A549 (cell line): ENCODE measurements around the gene BCL2. TPM values are rescaled to one million over a fixed set of nuclear protein-coding genes. Genes with fewer than 3 reads are reported as not detected.

ENCODE experiments used
- ATAC-seq, 2 experiments: fragments of 200-7000 bp in 1 of 2; fragments of >200 bp in 1 of 2; cut with Nextera tagmentation in 1 of 2; cut with Tn5 transposase in 1 of 2; 3 replicates each; pipeline versions ENCODE4 v1.8.0 to v1.9.1; 2018 to 2020; ENCODE audit warnings: mild to moderate bottlenecking in 1 of 2, moderate library complexity in 1 of 2
- CTCF ChIA-PET: fragments of 300-600 bp; sonication (Branson Sonifier 250); formaldehyde crosslinking; extraction: SDS; loops from one replicate; lab custom pipeline; 2021; ENCODE audit warnings: antibody characterized with exemption, inconsistent platforms; lab: Yijun Ruan, JAX
- POLR2A ChIA-PET: fragments of 350-600 bp; formaldehyde crosslinking; extraction: SDS; loops from one replicate; lab custom pipeline; 2021; ENCODE audit warnings: antibody characterized with exemption, inconsistent platforms; lab: Yijun Ruan, JAX
- DNase-seq, 2 experiments: peaks; one replicate each; pipeline versions ENCODE4 v3.0.0 to v3.0.0-alpha.2; 2011 to 2016; ENCODE audit warnings: low read depth in 1 of 2, low spot score in 1 of 2
- FAIRE-seq: peaks from 2 replicates; lab custom pipeline; 2011; peaks lifted over from hg19 to GRCh38; lab: Jason Lieb, UNC
- H3K27ac ChIP-seq, 2 experiments: fragments of >200 bp; sonication (Bioruptor Twin); formaldehyde crosslinking; 3 replicates each; pipeline ENCODE4 v1.5.1; 2016 to 2017
- H3K4me1 ChIP-seq: fragments of >200 bp; sonication (Bioruptor Twin); formaldehyde crosslinking; 3 replicates; pipeline ENCODE4 v1.6.1; 2016
- H3K4me2 ChIP-seq: fragments of >200 bp; sonication (Bioruptor Twin); formaldehyde crosslinking; 3 replicates; pipeline ENCODE4 v1.6.1; 2016
- H3K4me3 ChIP-seq: fragments of >200 bp; sonication (Bioruptor Twin); formaldehyde crosslinking; 3 replicates; pipeline ENCODE4 v1.5.1; 2016
- H3K9me3 ChIP-seq: fragments of >200 bp; sonication (Bioruptor Twin); formaldehyde crosslinking; 3 replicates; pipeline ENCODE4 v1.6.1; 2016
- CBX2 ChIP-seq: fragments of 200-600 bp; sonication (generic); IDR thresholded peaks from 2 replicates; pipeline ENCODE4 v1.6.1; 2016; ENCODE audit warnings: low read depth, mild to moderate bottlenecking, borderline replicate concordance
- CHD4 ChIP-seq: fragments of 200-600 bp; sonication (generic); IDR thresholded peaks from 2 replicates; pipeline ENCODE4 v1.6.1; 2016; ENCODE audit warnings: antibody characterized with exemption, mild to moderate bottlenecking, borderline replicate concordance
- EP300 ChIP-seq, 2 experiments: fragments of >200 bp; sonication (Bioruptor Twin); formaldehyde crosslinking; IDR thresholded peaks; 2 replicates in 1 of 2; 3 replicates in 1 of 2; pipeline ENCODE4 v1.6.1; 2016 to 2017
- FOXS1 ChIP-seq: fragments of 250-450 bp; sonication (Bioruptor Pico); IDR thresholded peaks from 2 replicates; pipeline ENCODE4 v1.5.0; 2020; ENCODE audit warnings: mild to moderate bottlenecking, moderate library complexity
- JUN ChIP-seq, 2 experiments: fragments of >200 bp; sonication (Bioruptor Twin); formaldehyde crosslinking; IDR thresholded peaks; 2 replicates in 1 of 2; 3 replicates in 1 of 2; pipeline ENCODE4 v1.6.1; 2016 to 2017
- MAX ChIP-seq: IDR thresholded peaks from 2 replicates; pipeline ENCODE4 v1.6.1; 2012
- NFE2L2 ChIP-seq: fragments of 150-350 bp; conservative IDR thresholded peaks from 2 replicates; pipeline ENCODE4 v1.6.1; 2014; ENCODE audit warnings: low read length
- RAD21 ChIP-seq, 2 experiments: fragments of >200 bp in 1 of 2; sonication (Bioruptor Twin) in 1 of 2; formaldehyde crosslinking in 1 of 2; IDR thresholded peaks in 1 of 2; conservative IDR thresholded peaks in 1 of 2; 2 replicates in 1 of 2; 3 replicates in 1 of 2; pipeline ENCODE4 v1.6.1; 2012 to 2018; ENCODE audit warnings: inconsistent platforms in 1 of 2
- USF2 ChIP-seq: fragments of 450-650 bp; IDR thresholded peaks from 2 replicates; pipeline ENCODE4 v1.6.1; 2014; ENCODE audit warnings: antibody characterized with exemption
- WGBS: methylation state at CpG from one replicate; pipeline ENCODE4 v1.1.6; 2017; ENCODE audit errors: missing lambda C conversion rate; 5-methylcytosine and 5-hydroxymethylcytosine counted together
- polyA plus RNA-seq, 4 experiments: library from polyadenylated mRNA; depleted of rRNA in 3 of 4; stranded (reverse); fragments of >200 nt; fragmentation: RNase III in 1 of 4; extraction: RNeasy Plus Mini Kit Qiagen cat#74134 plus additional on column Dnase treatment in 1 of 4; gene quantifications; 2 replicates in 3 of 4; 3 replicates in 1 of 4; pipeline ENCODE4 v1.2.3, GENCODE V29; 2011 to 2017
- small RNA-seq, 6 experiments: library from RNA; depleted of rRNA; stranded (forward); fragments of <200 nt; gene quantifications; one replicate each; pipeline ENCODE3, GENCODE V24; 2012

The BCL2 gene
- polyA plus RNA-seq, 2 of the 4 experiments (the other 2 are of a cell fraction), result 0.50 to 0.61 TPM

- FAIRE-seq, result no peak
- Histone ChIP-seq H3K4me3 (peak overlapping the region; percentile 41), H3K27ac (no peak overlapping the region), H3K4me1 (no peaks in the 10 kb centered on the region), H3K9me3 (peaks cover 5% of the 10 kb centered on the region; the same call in 2 of the 3 replicates), H3K4me2 (peak overlapping the region; percentile 89)
- ATAC-seq, result peak; percentile 95 to 98
- TF ChIP-seq MAX, result 0 out of 2 replicates have a peak, but pooled peaks have one; percentile 36
- peak; percentile 86 for TF ChIP-seq USF2
- no peak for TF ChIP-seq CBX2
- peak; percentile 40 to 52 for DNase-seq
- WGBS, result 3% methylated on average over 14 of the region's 19 CpGs
- POLR2A ChIA-PET, result no interaction called here
- CTCF ChIA-PET, result interaction anchor here (1.4 kb wide), 2 partner anchors 13 to 59 kb away, joined by 3 to 4 read pairs; no protein-coding TSS in a partner anchor
Measured at GRCh38 chr18:63074981-63075404, 244.6 kb downstream of the BCL2 start.

GRCh38 chr18:63073481-63073880, 246.1 kb downstream of the BCL2 start:
- ATAC-seq, result no peak
- CTCF ChIA-PET, result no interaction called here
- Histone ChIP-seq H3K4me2 (no peak overlapping the region), H3K4me1 (no peaks in the 10 kb centered on the region), H3K27ac (no peak overlapping the region), H3K4me3 (no peak overlapping the region), H3K9me3 (no peaks in the 10 kb centered on the region; the same call in 2 of the 3 replicates)
- no peak; a peak in 1 of 5 replicates for TF ChIP-seq RAD21 (conservative IDR thresholded peaks at IDR 0.05 in 1 of 2, IDR thresholded peaks at IDR 0.05 in 1 of 2)
- TF ChIP-seq EP300 (IDR thresholded peaks at IDR 0.05), result no peak
- no peak for TF ChIP-seq NFE2L2
- no peak for TF ChIP-seq USF2
- TF ChIP-seq CHD4, result no peak
- TF ChIP-seq FOXS1 (CRISPR knock-in tag), result no peak
- no peak for TF ChIP-seq JUN (IDR thresholded peaks at IDR 0.05)
- peak in 1 of 2 experiments; percentile 21 for DNase-seq
- 18% methylated on average over 2 of the region's 2 CpGs for WGBS
- POLR2A ChIA-PET, result no interaction called here
- no peak for FAIRE-seq

Small RNA genes lying within 50 kb of the gene (small RNA-seq; reads per million reads assigned to genes)
- 0 reads per million in 6 experiments for gene AC022726.1

Other genes starting within 250 kb of the BCL2 start
- gene KDSR, start 47.4 kb upstream of the BCL2 start, polyA plus RNA-seq (2011; rRNA removed), result 21.2 and 22.6 TPM in 2 replicates
- 10.4 to 14.2 TPM (median 13.6 TPM) in 3 replicates for gene KDSR, start 47.4 kb upstream of the BCL2 start, polyA plus RNA-seq (2017; fragmentation: RNase III; extraction: RNeasy Plus Mini Kit Qiagen cat#74134 plus additional on column Dnase treatment)
- 19.8 and 24.2 TPM in 2 replicates for gene VPS4B, start 102.7 kb upstream of the BCL2 start, polyA plus RNA-seq (2011; rRNA removed)
- gene VPS4B, start 102.7 kb upstream of the BCL2 start, polyA plus RNA-seq (2017; fragmentation: RNase III; extraction: RNeasy Plus Mini Kit Qiagen cat#74134 plus additional on column Dnase treatment), result 20.6 to 21.8 TPM (median 21.8 TPM) in 3 replicates
- 0.11 and 0.12 TPM in 2 replicates for gene SERPINB5, start 157.2 kb upstream of the BCL2 start, polyA plus RNA-seq (2011; rRNA removed)
- gene SERPINB5, start 157.2 kb upstream of the BCL2 start, polyA plus RNA-seq (2017; fragmentation: RNase III; extraction: RNeasy Plus Mini Kit Qiagen cat#74134 plus additional on column Dnase treatment), result 0.04 to 0.08 TPM (median 0.08 TPM) in 3 replicates
- not detected in 2 replicates for gene SERPINB12, start 222.6 kb upstream of the BCL2 start, polyA plus RNA-seq (2011; rRNA removed)
- not detected in 3 replicates for gene SERPINB12, start 222.6 kb upstream of the BCL2 start, polyA plus RNA-seq (2017; fragmentation: RNase III; extraction: RNeasy Plus Mini Kit Qiagen cat#74134 plus additional on column Dnase treatment)